Measurements from ENCODE around the gene CHD2. TPM values are rescaled to one million over a fixed set of nuclear protein-coding genes. Genes with fewer than 3 reads are reported as not detected.
A peak's percentile ranks its signal among the peaks of the same experiment; 100 is the strongest.

CHD2 gene
- total RNA-seq, 1 donor from 2014 or later, result 105 TPM

DNA sequence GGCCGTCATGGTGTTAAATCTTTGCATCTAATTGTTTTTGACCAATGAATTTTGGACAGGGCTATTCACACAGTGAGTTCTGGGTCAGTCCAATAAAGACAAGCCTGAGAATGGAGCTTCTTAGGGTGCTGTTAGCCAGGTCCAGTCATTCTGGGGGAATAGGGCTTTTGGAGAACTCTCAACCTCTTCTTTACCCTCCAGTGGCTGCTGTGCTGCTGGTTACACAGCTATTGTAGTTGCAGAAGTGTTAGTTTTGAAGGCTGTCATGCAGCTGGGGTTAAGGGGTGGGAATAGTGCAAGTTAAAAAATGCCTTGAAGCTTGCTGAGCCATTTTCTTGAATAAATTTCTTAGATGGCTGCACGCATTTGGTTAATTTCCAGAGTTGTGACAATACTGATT lies 89.9 kb downstream of the CHD2 start:
- peak overlapping the region; percentile 64 for H3K27ac Mint-ChIP-seq (ENCODE audit: unreplicated experiment)
- Histone ChIP-seq H3K4me2 (ENCODE audit: low read length) (no peak overlapping the region), H3K4me1 (ENCODE audit: insufficient read depth, low read length) (no peaks in the 10 kb centered on the region), H3K27ac (ENCODE audit: low read depth, low read length) (no peak overlapping the region), H3K4me3 (ENCODE audit: insufficient read depth, low read depth, low read length) (no peak overlapping the region), H3K36me3 (ENCODE audit: insufficient read depth, low read length) (peaks cover 62% of the 10 kb centered on the region), H3K9ac (ENCODE audit: low read length) (no peak overlapping the region), H3K79me2 (ENCODE audit: insufficient read depth, low read length) (peaks cover 86% of the 10 kb centered on the region), H3K27me3 (ENCODE audit: insufficient read depth, low read length) (no peaks in the 10 kb centered on the region), H2AFZ (ENCODE audit: low read depth, low read length) (no peak overlapping the region), H3K9me3 (ENCODE audit: insufficient read depth, low read depth, low read length) (no peaks in the 10 kb centered on the region), H4K20me1 (ENCODE audit: insufficient read depth, low read length) (peaks cover 55% of the 10 kb centered on the region)
- peaks cover 18% of the 10 kb centered on the region for H3K36me3 Mint-ChIP-seq (ENCODE audit: low read depth, unreplicated experiment)
- no peaks in the 10 kb centered on the region for H3K27me3 Mint-ChIP-seq (ENCODE audit: low read depth, unreplicated experiment)
- TF ChIP-seq, protein P1, sequence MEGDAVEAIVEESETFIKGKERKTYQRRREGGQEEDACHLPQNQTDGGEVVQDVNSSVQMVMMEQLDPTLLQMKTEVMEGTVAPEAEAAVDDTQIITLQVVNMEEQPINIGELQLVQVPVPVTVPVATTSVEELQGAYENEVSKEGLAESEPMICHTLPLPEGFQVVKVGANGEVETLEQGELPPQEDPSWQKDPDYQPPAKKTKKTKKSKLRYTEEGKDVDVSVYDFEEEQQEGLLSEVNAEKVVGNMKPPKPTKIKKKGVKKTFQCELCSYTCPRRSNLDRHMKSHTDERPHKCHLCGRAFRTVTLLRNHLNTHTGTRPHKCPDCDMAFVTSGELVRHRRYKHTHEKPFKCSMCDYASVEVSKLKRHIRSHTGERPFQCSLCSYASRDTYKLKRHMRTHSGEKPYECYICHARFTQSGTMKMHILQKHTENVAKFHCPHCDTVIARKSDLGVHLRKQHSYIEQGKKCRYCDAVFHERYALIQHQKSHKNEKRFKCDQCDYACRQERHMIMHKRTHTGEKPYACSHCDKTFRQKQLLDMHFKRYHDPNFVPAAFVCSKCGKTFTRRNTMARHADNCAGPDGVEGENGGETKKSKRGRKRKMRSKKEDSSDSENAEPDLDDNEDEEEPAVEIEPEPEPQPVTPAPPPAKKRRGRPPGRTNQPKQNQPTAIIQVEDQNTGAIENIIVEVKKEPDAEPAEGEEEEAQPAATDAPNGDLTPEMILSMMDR (IDR thresholded peaks at IDR 0.05; ENCODE audit: insufficient read depth, low read depth, low read length), result no peak
- TF ChIP-seq EZH2 (IDR thresholded peaks at IDR 0.05; ENCODE audit: insufficient read depth, low read length), result no peak
- H3K4me3 Mint-ChIP-seq (ENCODE audit: unreplicated experiment), result no peak overlapping the region
- no peaks in the 10 kb centered on the region for H3K9me3 Mint-ChIP-seq (ENCODE audit: unreplicated experiment)
- DNase-seq (ENCODE audit: low read depth), result no peak
- peaks cover 6% of the 10 kb centered on the region for H3K4me1 Mint-ChIP-seq (ENCODE audit: low read depth, unreplicated experiment)
- no peak for FAIRE-seq

DNA sequence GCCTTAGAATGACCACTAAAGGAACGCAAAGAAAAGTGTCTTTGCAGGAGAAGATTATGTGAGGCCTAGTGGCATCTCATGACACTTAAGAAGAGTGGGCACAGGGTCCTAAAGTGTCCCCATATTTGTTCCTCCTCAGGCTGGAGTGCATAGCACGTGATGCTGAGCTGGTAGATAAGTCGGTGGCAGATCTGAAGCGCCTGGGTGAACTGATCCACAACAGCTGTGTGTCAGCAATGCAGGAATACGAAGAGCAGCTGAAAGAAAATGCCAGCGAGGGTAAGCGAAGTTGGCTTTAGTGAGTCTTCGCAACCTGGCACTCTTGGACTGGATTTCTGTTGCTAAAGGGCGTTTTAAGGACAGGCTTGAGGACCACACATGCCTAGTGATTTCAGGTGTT lies 92.6 kb downstream of the CHD2 start:
- no peak for TF ChIP-seq EZH2 (IDR thresholded peaks at IDR 0.05; ENCODE audit: insufficient read depth, low read length)
- TF ChIP-seq, protein P1 (IDR thresholded peaks at IDR 0.05; ENCODE audit: insufficient read depth, low read depth, low read length), result no peak
- H3K4me3 ChIP-seq (ENCODE audit: insufficient read depth, low read depth, low read length), result no peak overlapping the region
- Mint-ChIP-seq H3K36me3 (ENCODE audit: low read depth, unreplicated experiment) (peaks cover 16% of the 10 kb centered on the region), H3K9me3 (ENCODE audit: unreplicated experiment) (no peaks in the 10 kb centered on the region), H3K27me3 (ENCODE audit: low read depth, unreplicated experiment) (no peaks in the 10 kb centered on the region), H3K27ac (ENCODE audit: unreplicated experiment) (no peak overlapping the region), H3K4me3 (ENCODE audit: unreplicated experiment) (no peak overlapping the region), H3K4me1 (ENCODE audit: low read depth, unreplicated experiment) (peaks cover 6% of the 10 kb centered on the region)
- H4K20me1 ChIP-seq (ENCODE audit: insufficient read depth, low read length), result peaks cover 65% of the 10 kb centered on the region
- FAIRE-seq (no peak), DNase-seq (ENCODE audit: low read depth) (no peak)
- peaks cover 71% of the 10 kb centered on the region for H3K36me3 ChIP-seq (ENCODE audit: insufficient read depth, low read length)
- H3K9ac ChIP-seq (ENCODE audit: low read length), result no peak overlapping the region
- no peak overlapping the region for H3K4me2 ChIP-seq (ENCODE audit: low read length)
- H3K27ac ChIP-seq (ENCODE audit: low read depth, low read length), result no peak overlapping the region
- H3K79me2 ChIP-seq (ENCODE audit: insufficient read depth, low read length), result peaks cover 82% of the 10 kb centered on the region
- H3K27me3 ChIP-seq (ENCODE audit: insufficient read depth, low read length), result no peaks in the 10 kb centered on the region
- no peak overlapping the region for H2AFZ ChIP-seq (ENCODE audit: low read depth, low read length)
- no peaks in the 10 kb centered on the region for H3K4me1 ChIP-seq (ENCODE audit: insufficient read depth, low read length)
- no peaks in the 10 kb centered on the region for H3K9me3 ChIP-seq (ENCODE audit: insufficient read depth, low read depth, low read length)

DNA sequence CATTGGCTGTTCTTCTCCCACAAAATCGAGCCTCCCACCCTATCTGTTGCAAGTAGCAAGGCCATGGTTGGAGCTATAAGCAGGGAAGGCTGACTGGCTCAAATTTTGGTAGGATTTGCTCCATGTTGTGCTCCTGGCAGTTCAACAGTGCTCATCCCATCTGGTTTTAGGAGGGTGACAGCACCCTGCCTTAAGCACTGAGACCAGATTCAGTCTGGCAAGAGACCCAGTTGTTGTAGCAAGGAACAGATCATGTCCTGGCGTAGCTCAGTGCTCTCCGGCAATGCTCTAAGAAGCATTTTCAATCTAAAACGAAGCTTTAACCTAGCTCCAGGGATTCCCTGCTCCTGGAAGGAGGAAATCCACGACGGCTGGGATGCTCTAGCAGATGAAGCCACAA lies 97.7 kb downstream of the CHD2 start:
- peaks cover 84% of the 10 kb centered on the region for H3K36me3 ChIP-seq (ENCODE audit: insufficient read depth, low read length)
- H3K79me2 ChIP-seq (ENCODE audit: insufficient read depth, low read length), result peaks cover 44% of the 10 kb centered on the region
- peaks cover 28% of the 10 kb centered on the region for H3K36me3 Mint-ChIP-seq (ENCODE audit: low read depth, unreplicated experiment)
- H3K4me3 ChIP-seq (ENCODE audit: insufficient read depth, low read depth, low read length), result no peak overlapping the region
- H3K4me1 Mint-ChIP-seq (ENCODE audit: low read depth, unreplicated experiment), result peaks cover 5% of the 10 kb centered on the region
- no peak for DNase-seq (ENCODE audit: low read depth)
- no peak overlapping the region for H2AFZ ChIP-seq (ENCODE audit: low read depth, low read length)
- no peak for TF ChIP-seq EZH2 (IDR thresholded peaks at IDR 0.05; ENCODE audit: insufficient read depth, low read length)
- TF ChIP-seq, protein P1 (IDR thresholded peaks at IDR 0.05; ENCODE audit: insufficient read depth, low read depth, low read length), result no peak
- H3K9ac ChIP-seq (ENCODE audit: low read length), result no peak overlapping the region
- H3K9me3 Mint-ChIP-seq (ENCODE audit: unreplicated experiment), result no peaks in the 10 kb centered on the region
- H3K4me2 ChIP-seq (ENCODE audit: low read length), result no peak overlapping the region
- H3K4me3 Mint-ChIP-seq (ENCODE audit: unreplicated experiment), result no peak overlapping the region
- no peak overlapping the region for H3K27ac ChIP-seq (ENCODE audit: low read depth, low read length)
- no peaks in the 10 kb centered on the region for H3K27me3 ChIP-seq (ENCODE audit: insufficient read depth, low read length)
- H3K27ac Mint-ChIP-seq (ENCODE audit: unreplicated experiment), result no peak overlapping the region
- no peak for FAIRE-seq
- no peaks in the 10 kb centered on the region for H3K9me3 ChIP-seq (ENCODE audit: insufficient read depth, low read depth, low read length)
- H3K27me3 Mint-ChIP-seq (ENCODE audit: low read depth, unreplicated experiment), result no peaks in the 10 kb centered on the region
- H4K20me1 ChIP-seq (ENCODE audit: insufficient read depth, low read length), result peaks cover 60% of the 10 kb centered on the region
- H3K4me1 ChIP-seq (ENCODE audit: insufficient read depth, low read length), result no peaks in the 10 kb centered on the region

Measured in astrocyte (in vitro differentiated cells and primary cell).